ENCODE results near the gene ART3.

The ART3 gene, protein sequence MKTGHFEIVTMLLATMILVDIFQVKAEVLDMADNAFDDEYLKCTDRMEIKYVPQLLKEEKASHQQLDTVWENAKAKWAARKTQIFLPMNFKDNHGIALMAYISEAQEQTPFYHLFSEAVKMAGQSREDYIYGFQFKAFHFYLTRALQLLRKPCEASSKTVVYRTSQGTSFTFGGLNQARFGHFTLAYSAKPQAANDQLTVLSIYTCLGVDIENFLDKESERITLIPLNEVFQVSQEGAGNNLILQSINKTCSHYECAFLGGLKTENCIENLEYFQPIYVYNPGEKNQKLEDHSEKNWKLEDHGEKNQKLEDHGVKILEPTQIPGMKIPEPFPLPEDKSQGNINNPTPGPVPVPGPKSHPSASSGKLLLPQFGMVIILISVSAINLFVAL

DNA sequence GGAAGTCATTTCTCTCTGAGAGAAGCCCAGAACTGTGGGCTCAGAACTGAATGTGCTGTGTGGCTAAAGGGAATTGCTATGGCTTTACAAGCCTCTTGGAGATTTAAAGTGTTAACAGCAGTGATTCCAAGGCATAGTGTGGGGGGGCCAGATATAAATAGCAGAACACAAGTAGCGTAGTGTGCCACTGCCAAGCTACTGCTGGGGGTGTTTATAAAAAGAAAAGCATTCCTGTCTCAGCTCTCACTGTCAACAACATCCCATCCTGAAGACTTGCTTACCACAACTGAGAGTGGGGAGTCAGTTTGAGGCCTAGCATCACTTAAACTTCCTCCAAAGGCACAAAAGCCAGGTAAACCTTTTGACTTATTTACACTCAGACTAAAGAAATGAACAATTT lies at the start of gene ART3:
TSS of gene ART3 (plus strand) at position 242 of the 400 bp plus-strand sequence. CDS start 1,181 bp downstream, outside the sequence.
- ATAC-seq (ENCODE audit: low read depth) = no peak
- H3K4me3 ChIP-seq (ENCODE audit: severe bottlenecking) = no peak within 1 kb of the TSS

GRCh38 chr4:76028350-76028765 lies 46.2 kb upstream of the ART3 start:
- ATAC-seq (ENCODE audit: low read depth) (no peak), DNase-seq (ENCODE audit: low spot score) (no peak)
- no peak for TF ChIP-seq CTCF (IDR thresholded peaks at IDR 0.05; ENCODE audit: poor library complexity, severe bottlenecking)
- Histone ChIP-seq H3K36me3 (ENCODE audit: low read depth) (no peaks in the 10 kb centered on the region), H3K4me3 (ENCODE audit: severe bottlenecking) (no peak overlapping the region), H3K27me3 (ENCODE audit: insufficient read depth, poor library complexity, severe bottlenecking) (no peaks in the 10 kb centered on the region), H3K27ac (ENCODE audit: poor library complexity, severe bottlenecking) (no peak overlapping the region), H3K4me1 (ENCODE audit: insufficient read depth, poor library complexity, severe bottlenecking) (no peaks in the 10 kb centered on the region), H3K9me3 (ENCODE audit: severe bottlenecking) (no peaks in the 10 kb centered on the region)

More for the DNA sequence above, at the start of gene ART3:
- Histone ChIP-seq H3K9me3 (ENCODE audit: severe bottlenecking) (no peaks in the 10 kb centered on the region), H3K27me3 (ENCODE audit: insufficient read depth, poor library complexity, severe bottlenecking) (no peaks in the 10 kb centered on the region), H3K36me3 (ENCODE audit: low read depth) (no peaks in the 10 kb centered on the region), H3K4me1 (ENCODE audit: insufficient read depth, poor library complexity, severe bottlenecking) (no peaks in the 10 kb centered on the region), H3K27ac (ENCODE audit: poor library complexity, severe bottlenecking) (no peak within 1 kb of the TSS)
- no peak for TF ChIP-seq CTCF (IDR thresholded peaks at IDR 0.05; ENCODE audit: poor library complexity, severe bottlenecking)
- no peak for DNase-seq (ENCODE audit: low spot score)

DNA sequence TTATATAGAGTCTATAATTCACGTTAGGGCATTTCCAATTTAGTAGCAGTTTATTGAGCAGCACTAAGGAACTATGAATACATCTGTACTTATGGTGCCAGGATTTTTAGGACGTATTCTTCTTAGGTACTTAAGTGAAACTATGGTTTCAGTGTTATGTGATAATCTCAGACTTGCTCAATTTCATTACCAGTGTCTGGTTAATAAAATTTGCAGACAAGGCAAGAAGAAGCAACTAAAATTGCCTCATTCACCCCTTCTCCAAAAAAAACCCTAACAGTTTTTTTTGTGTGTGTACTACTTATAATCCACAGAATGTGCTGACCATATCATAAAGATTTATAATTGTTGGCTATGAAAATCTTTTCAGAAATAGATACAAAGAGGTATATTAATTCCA lies 45.2 kb upstream of the ART3 start:
- no peak for TF ChIP-seq CTCF (IDR thresholded peaks at IDR 0.05; ENCODE audit: poor library complexity, severe bottlenecking)
- H3K36me3 ChIP-seq (ENCODE audit: low read depth) = no peaks in the 10 kb centered on the region
- H3K4me1 ChIP-seq (ENCODE audit: insufficient read depth, poor library complexity, severe bottlenecking) = no peaks in the 10 kb centered on the region
- DNase-seq (ENCODE audit: low spot score) (no peak), ATAC-seq (ENCODE audit: low read depth) (no peak)
- no peak overlapping the region for H3K4me3 ChIP-seq (ENCODE audit: severe bottlenecking)
- H3K27me3 ChIP-seq (ENCODE audit: insufficient read depth, poor library complexity, severe bottlenecking) = no peaks in the 10 kb centered on the region
- H3K9me3 ChIP-seq (ENCODE audit: severe bottlenecking) = no peaks in the 10 kb centered on the region
- no peak overlapping the region for H3K27ac ChIP-seq (ENCODE audit: poor library complexity, severe bottlenecking)

- Histone ChIP-seq H3K9me3 (ENCODE audit: severe bottlenecking) (no peaks in the 10 kb centered on the region), H3K27ac (ENCODE audit: poor library complexity, severe bottlenecking) (no peak overlapping the region), H3K36me3 (ENCODE audit: low read depth) (no peaks in the 10 kb centered on the region), H3K27me3 (ENCODE audit: insufficient read depth, poor library complexity, severe bottlenecking) (no peaks in the 10 kb centered on the region), H3K4me1 (ENCODE audit: insufficient read depth, poor library complexity, severe bottlenecking) (no peaks in the 10 kb centered on the region), H3K4me3 (ENCODE audit: severe bottlenecking) (no peak overlapping the region)
- no peak for ATAC-seq (ENCODE audit: low read depth)
- DNase-seq (ENCODE audit: low spot score) = no peak
- no peak for TF ChIP-seq CTCF (IDR thresholded peaks at IDR 0.05; ENCODE audit: poor library complexity, severe bottlenecking)
Measured at GRCh38 chr4:76035141-76035540, 39.4 kb upstream of the ART3 start.

DNA sequence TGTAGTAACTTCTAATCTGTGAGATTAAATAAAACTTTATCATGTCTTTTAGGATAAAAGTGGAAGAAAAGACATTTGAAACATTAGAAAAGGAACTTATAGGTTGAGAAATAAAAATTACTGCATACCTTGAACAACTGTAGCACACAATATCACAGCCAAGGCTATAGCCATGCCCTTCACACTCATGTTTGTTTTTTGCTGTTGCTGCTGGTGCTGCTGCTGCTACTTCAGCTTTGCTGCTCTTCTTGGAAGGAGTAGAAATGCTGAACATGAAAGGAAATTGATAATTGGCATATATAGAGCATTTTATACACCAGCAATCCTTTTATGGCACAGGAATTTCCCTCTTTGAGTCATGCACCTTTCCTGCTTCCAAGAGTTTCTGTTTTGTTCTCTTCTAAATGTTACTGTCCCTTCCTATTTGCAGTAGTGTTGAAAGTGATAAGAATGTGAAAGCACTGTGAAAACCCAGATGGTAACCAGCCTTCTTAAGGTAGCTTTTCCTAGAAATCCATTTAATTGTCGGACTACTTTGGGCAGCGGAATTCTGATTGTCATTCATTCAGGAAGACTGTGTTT lies 38.6 kb upstream of the ART3 start, which contains the start of gene CXCL11:
TSS of gene CXCL11 (minus strand) at position 272 of the 582 bp plus-strand sequence. CDS start at position 189, 83 bp downstream.
- no peaks in the 10 kb centered on the region for H3K4me1 ChIP-seq (ENCODE audit: insufficient read depth, poor library complexity, severe bottlenecking)
- H3K27me3 ChIP-seq (ENCODE audit: insufficient read depth, poor library complexity, severe bottlenecking) = no peaks in the 10 kb centered on the region
- H3K36me3 ChIP-seq (ENCODE audit: low read depth) = no peaks in the 10 kb centered on the region
- DNase-seq (ENCODE audit: low spot score) = no peak
- no peaks in the 10 kb centered on the region for H3K9me3 ChIP-seq (ENCODE audit: severe bottlenecking)
- TF ChIP-seq CTCF (IDR thresholded peaks at IDR 0.05; ENCODE audit: poor library complexity, severe bottlenecking) = no peak
- no peak within 1 kb of the TSS for H3K4me3 ChIP-seq (ENCODE audit: severe bottlenecking)
- ATAC-seq (ENCODE audit: low read depth) = peak; percentile 51; the same call in 2 of the 3 replicates
- no peak within 1 kb of the TSS for H3K27ac ChIP-seq (ENCODE audit: poor library complexity, severe bottlenecking)

Data from RWPE2 (cell line).